DOHH2 (cell line): ENCODE results near the gene MED12L.

Source experiments
- H3F3A ChIP-seq: fragments of 200-600 bp; sonication (generic), shearing (Covaris generic); 2 replicates; pipeline ENCODE4 v1.6.0; 2016; ENCODE audit warnings: antibody characterized with exemption, mild to moderate bottlenecking; ENCODE audit not compliant: control insufficient read depth, insufficient read depth
- H3K27ac ChIP-seq: fragments of 200-600 bp; sonication (generic); 2 replicates; pipeline ENCODE4 v1.5.1; 2014; ENCODE audit warnings: low read depth, mild to moderate bottlenecking, low read length, moderate library complexity
- H3K27me3 ChIP-seq: fragments of 200-600 bp; sonication (generic); 2 replicates; pipeline ENCODE4 v1.6.1; 2014; ENCODE audit warnings: mild to moderate bottlenecking, low read length, mixed read lengths; ENCODE audit not compliant: control insufficient read depth
- H3K36me3 ChIP-seq: fragments of 200-600 bp; sonication (generic); 2 replicates; pipeline ENCODE4 v1.6.1; 2014; ENCODE audit warnings: mild to moderate bottlenecking, low read length, moderate library complexity, mixed read lengths; ENCODE audit not compliant: control insufficient read depth
- H3K4me1 ChIP-seq: fragments of 200-600 bp; sonication (generic); 2 replicates; pipeline ENCODE4 v1.6.1; 2014; ENCODE audit warnings: mild to moderate bottlenecking, low read length, mixed read lengths; ENCODE audit not compliant: control insufficient read depth
- H3K4me2 ChIP-seq: fragments of 200-600 bp; sonication (generic); 2 replicates; pipeline ENCODE4 v1.6.0; 2014; ENCODE audit warnings: mild to moderate bottlenecking, low read length, moderate library complexity
- H3K4me3 ChIP-seq: fragments of 200-600 bp; sonication (generic); 2 replicates; pipeline ENCODE4 v1.5.1; 2014; ENCODE audit warnings: mild to moderate bottlenecking, low read length, mixed read lengths
- H3K79me2 ChIP-seq: fragments of 200-600 bp; sonication (generic); 2 replicates; pipeline ENCODE4 v1.6.1; 2014; ENCODE audit warnings: mild to moderate bottlenecking, low read length, mixed read lengths; ENCODE audit not compliant: control insufficient read depth
- H3K9me2 ChIP-seq: fragments of 200-600 bp; sonication (generic); replicated peaks from 2 replicates; pipeline ENCODE4 v1.6.1; 2014; ENCODE audit warnings: mild to moderate bottlenecking, low read length, mixed read lengths; ENCODE audit not compliant: control insufficient read depth
- H3K9me3 ChIP-seq: fragments of 200-600 bp; sonication (generic); 2 replicates; pipeline ENCODE4 v1.6.1; 2014; ENCODE audit warnings: antibody characterized with exemption, low read length, mixed read lengths; ENCODE audit not compliant: control insufficient read depth, insufficient read depth
- H4K20me1 ChIP-seq: fragments of 200-600 bp; sonication (generic); 2 replicates; pipeline ENCODE4 v1.6.0; 2014; ENCODE audit warnings: low read depth, mild to moderate bottlenecking, antibody characterized with exemption, low read length, moderate library complexity; ENCODE audit not compliant: control insufficient read depth, insufficient read depth
- EZH2phosphoT487 ChIP-seq: fragments of 200-600 bp; sonication (generic); IDR thresholded peaks from 2 replicates; pipeline ENCODE4 v1.6.1; 2017; ENCODE audit warnings: borderline replicate concordance, mild to moderate bottlenecking, antibody characterized with exemption, low read length, moderate library complexity, mixed read lengths
- TF ChIP-seq, protein P1 (sequence below): fragments of 200-600 bp; sonication (generic); IDR thresholded peaks from one replicate; pipeline ENCODE4 v1.5.1; 2014; ENCODE audit warnings: antibody characterized with exemption, mild to moderate bottlenecking, low read depth, low read length; ENCODE audit not compliant: poor library complexity, severe bottlenecking

MED12L gene

DNA sequence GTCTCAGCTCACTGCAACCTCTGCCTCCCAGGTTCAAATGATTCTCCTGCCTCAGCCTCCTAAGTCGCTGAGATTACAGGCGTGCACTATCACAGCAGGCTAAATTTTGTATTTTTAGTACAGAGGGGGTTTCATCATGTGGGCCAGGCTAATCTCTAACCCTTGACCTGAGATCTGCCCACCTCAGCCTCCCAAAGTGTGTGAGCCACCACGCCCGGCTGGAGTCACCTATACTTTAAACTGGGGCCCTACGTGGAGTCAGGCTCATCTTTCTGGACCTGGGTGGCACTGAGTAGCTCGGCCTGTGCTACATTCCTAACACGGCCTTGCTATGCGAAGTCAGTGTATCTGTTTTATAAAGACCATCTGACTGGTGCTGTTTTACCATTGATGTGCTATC is 111.8 kb downstream of the MED12L start:
- Histone ChIP-seq H3K4me1 (no peaks in the 10 kb centered on the region), H3K9me3 (no peaks in the 10 kb centered on the region), H3F3A (no peaks in the 10 kb centered on the region), H3K79me2 (no peaks in the 10 kb centered on the region), H3K4me2 (no peak overlapping the region), H4K20me1 (no peaks in the 10 kb centered on the region), H3K4me3 (no peak overlapping the region), H3K36me3 (no peaks in the 10 kb centered on the region), H3K27ac (no peak overlapping the region), H3K9me2 (no peaks in the 10 kb centered on the region), H3K27me3 (no peaks in the 10 kb centered on the region)
- TF ChIP-seq, protein P1, sequence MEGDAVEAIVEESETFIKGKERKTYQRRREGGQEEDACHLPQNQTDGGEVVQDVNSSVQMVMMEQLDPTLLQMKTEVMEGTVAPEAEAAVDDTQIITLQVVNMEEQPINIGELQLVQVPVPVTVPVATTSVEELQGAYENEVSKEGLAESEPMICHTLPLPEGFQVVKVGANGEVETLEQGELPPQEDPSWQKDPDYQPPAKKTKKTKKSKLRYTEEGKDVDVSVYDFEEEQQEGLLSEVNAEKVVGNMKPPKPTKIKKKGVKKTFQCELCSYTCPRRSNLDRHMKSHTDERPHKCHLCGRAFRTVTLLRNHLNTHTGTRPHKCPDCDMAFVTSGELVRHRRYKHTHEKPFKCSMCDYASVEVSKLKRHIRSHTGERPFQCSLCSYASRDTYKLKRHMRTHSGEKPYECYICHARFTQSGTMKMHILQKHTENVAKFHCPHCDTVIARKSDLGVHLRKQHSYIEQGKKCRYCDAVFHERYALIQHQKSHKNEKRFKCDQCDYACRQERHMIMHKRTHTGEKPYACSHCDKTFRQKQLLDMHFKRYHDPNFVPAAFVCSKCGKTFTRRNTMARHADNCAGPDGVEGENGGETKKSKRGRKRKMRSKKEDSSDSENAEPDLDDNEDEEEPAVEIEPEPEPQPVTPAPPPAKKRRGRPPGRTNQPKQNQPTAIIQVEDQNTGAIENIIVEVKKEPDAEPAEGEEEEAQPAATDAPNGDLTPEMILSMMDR, result no peak
- no peak for TF ChIP-seq EZH2phosphoT487

- TF ChIP-seq, protein P1, result no peak
- TF ChIP-seq EZH2phosphoT487, result no peak
- no peaks in the 10 kb centered on the region for H3K9me3 ChIP-seq
- H3K4me1 ChIP-seq, result no peaks in the 10 kb centered on the region
- no peak overlapping the region for H3K4me2 ChIP-seq
- no peaks in the 10 kb centered on the region for H4K20me1 ChIP-seq
- H3K9me2 ChIP-seq, result no peaks in the 10 kb centered on the region
- H3K27ac ChIP-seq, result no peak overlapping the region
- no peak overlapping the region for H3K4me3 ChIP-seq
- H3K36me3 ChIP-seq, result no peaks in the 10 kb centered on the region
- H3K79me2 ChIP-seq, result no peaks in the 10 kb centered on the region
- H3F3A ChIP-seq, result no peaks in the 10 kb centered on the region
- no peaks in the 10 kb centered on the region for H3K27me3 ChIP-seq
Measured at GRCh38 chr3:151197981-151198767, 112.7 kb downstream of the MED12L start.

GRCh38 chr3:151198849-151199248 is 113.4 kb downstream of the MED12L start:
- Histone ChIP-seq H3K27ac (no peak overlapping the region), H4K20me1 (no peaks in the 10 kb centered on the region), H3K79me2 (no peaks in the 10 kb centered on the region), H3K27me3 (no peaks in the 10 kb centered on the region), H3K9me3 (no peaks in the 10 kb centered on the region), H3K9me2 (no peaks in the 10 kb centered on the region), H3K4me3 (no peak overlapping the region), H3K4me2 (no peak overlapping the region), H3F3A (no peaks in the 10 kb centered on the region), H3K36me3 (no peaks in the 10 kb centered on the region), H3K4me1 (no peaks in the 10 kb centered on the region)
- TF ChIP-seq, protein P1, result no peak
- no peak for TF ChIP-seq EZH2phosphoT487
